Measurements from ENCODE around the gene CUL9.

CUL9 gene

GRCh38 chr6:43186019-43186418 lies 4.0 kb downstream of the CUL9 start:
- Histone ChIP-seq H3K4me1 (ENCODE audit: insufficient read depth, low read length, severe bottlenecking) (peaks cover 21% of the 10 kb centered on the region), H3K79me2 (ENCODE audit: insufficient read depth, low read length) (no peaks in the 10 kb centered on the region), H3K27ac (ENCODE audit: low read depth, low read length, poor library complexity, severe bottlenecking) (no peak overlapping the region), H4K20me1 (ENCODE audit: insufficient read depth, low read length) (no peaks in the 10 kb centered on the region), H3F3A (ENCODE audit: insufficient read depth, low read length) (no peaks in the 10 kb centered on the region; the same call in 1 of the 2 replicates), H3K9ac (ENCODE audit: low read length) (no peak overlapping the region), H3K27me3 (ENCODE audit: insufficient read depth, low read length) (no peaks in the 10 kb centered on the region), H3K4me2 (ENCODE audit: low read length) (no peak overlapping the region), H3K9me3 (ENCODE audit: low read length) (no peaks in the 10 kb centered on the region), H2AFZ (ENCODE audit: low read length) (no peak overlapping the region), H3K4me3 (ENCODE audit: low read depth, low read length, poor library complexity, severe bottlenecking) (no peak overlapping the region), H3K36me3 (ENCODE audit: insufficient read depth, low read length) (peaks cover 37% of the 10 kb centered on the region), H3K9me2 (ENCODE audit: low read depth, low read length) (no peaks in the 10 kb centered on the region)
- TF ChIP-seq EZH2 (IDR thresholded peaks at IDR 0.05; ENCODE audit: borderline replicate concordance, low read length): no peak
- TF ChIP-seq, protein P1, sequence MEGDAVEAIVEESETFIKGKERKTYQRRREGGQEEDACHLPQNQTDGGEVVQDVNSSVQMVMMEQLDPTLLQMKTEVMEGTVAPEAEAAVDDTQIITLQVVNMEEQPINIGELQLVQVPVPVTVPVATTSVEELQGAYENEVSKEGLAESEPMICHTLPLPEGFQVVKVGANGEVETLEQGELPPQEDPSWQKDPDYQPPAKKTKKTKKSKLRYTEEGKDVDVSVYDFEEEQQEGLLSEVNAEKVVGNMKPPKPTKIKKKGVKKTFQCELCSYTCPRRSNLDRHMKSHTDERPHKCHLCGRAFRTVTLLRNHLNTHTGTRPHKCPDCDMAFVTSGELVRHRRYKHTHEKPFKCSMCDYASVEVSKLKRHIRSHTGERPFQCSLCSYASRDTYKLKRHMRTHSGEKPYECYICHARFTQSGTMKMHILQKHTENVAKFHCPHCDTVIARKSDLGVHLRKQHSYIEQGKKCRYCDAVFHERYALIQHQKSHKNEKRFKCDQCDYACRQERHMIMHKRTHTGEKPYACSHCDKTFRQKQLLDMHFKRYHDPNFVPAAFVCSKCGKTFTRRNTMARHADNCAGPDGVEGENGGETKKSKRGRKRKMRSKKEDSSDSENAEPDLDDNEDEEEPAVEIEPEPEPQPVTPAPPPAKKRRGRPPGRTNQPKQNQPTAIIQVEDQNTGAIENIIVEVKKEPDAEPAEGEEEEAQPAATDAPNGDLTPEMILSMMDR (IDR thresholded peaks at IDR 0.05; ENCODE audit: low read length): no peak

DNA sequence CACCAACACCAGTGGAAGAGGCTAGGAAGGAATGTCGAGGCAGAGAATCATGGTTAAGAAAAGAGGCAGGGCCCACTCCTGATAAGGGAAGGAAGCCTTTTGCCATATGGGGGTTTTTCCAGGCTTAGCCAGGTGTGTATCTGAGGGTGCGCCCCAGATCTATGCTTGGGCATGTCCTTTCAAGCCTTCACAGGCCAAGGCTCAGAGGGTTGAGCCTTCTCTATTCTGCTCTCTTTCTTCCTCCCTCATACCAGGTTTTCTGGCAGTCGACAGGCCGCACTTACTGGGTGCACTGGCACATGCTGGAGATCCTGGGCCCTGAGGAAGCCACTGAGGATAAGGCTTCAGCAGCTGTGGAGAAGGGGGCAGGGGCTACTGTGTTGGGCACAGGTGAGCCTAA lies 4.7 kb downstream of the CUL9 start:
- H4K20me1 ChIP-seq (ENCODE audit: insufficient read depth, low read length): no peaks in the 10 kb centered on the region
- no peaks in the 10 kb centered on the region for H3K79me2 ChIP-seq (ENCODE audit: insufficient read depth, low read length)
- TF ChIP-seq, protein P1 (IDR thresholded peaks at IDR 0.05; ENCODE audit: low read length): no peak
- TF ChIP-seq EZH2 (IDR thresholded peaks at IDR 0.05; ENCODE audit: borderline replicate concordance, low read length): no peak
- peaks cover 36% of the 10 kb centered on the region for H3K36me3 ChIP-seq (ENCODE audit: insufficient read depth, low read length)
- no peak overlapping the region for H2AFZ ChIP-seq (ENCODE audit: low read length)
- no peak overlapping the region for H3K4me2 ChIP-seq (ENCODE audit: low read length)
- no peaks in the 10 kb centered on the region for H3K27me3 ChIP-seq (ENCODE audit: insufficient read depth, low read length)
- no peaks in the 10 kb centered on the region for H3K9me2 ChIP-seq (ENCODE audit: low read depth, low read length)
- H3K9ac ChIP-seq (ENCODE audit: low read length): no peak overlapping the region
- H3K4me3 ChIP-seq (ENCODE audit: low read depth, low read length, poor library complexity, severe bottlenecking): no peak overlapping the region
- H3K27ac ChIP-seq (ENCODE audit: low read depth, low read length, poor library complexity, severe bottlenecking): no peak overlapping the region
- peaks cover 14% of the 10 kb centered on the region for H3K4me1 ChIP-seq (ENCODE audit: insufficient read depth, low read length, severe bottlenecking)
- H3K9me3 ChIP-seq (ENCODE audit: low read length): no peaks in the 10 kb centered on the region
- no peaks in the 10 kb centered on the region for H3F3A ChIP-seq (ENCODE audit: insufficient read depth, low read length)

GRCh38 chr6:43187821-43188220 lies 5.8 kb downstream of the CUL9 start:
- H3K27me3 ChIP-seq (ENCODE audit: insufficient read depth, low read length): no peaks in the 10 kb centered on the region
- H3F3A ChIP-seq (ENCODE audit: insufficient read depth, low read length): no peaks in the 10 kb centered on the region
- H3K4me2 ChIP-seq (ENCODE audit: low read length): no peak overlapping the region
- no peak for TF ChIP-seq EZH2 (IDR thresholded peaks at IDR 0.05; ENCODE audit: borderline replicate concordance, low read length)
- TF ChIP-seq, protein P1 (IDR thresholded peaks at IDR 0.05; ENCODE audit: low read length): no peak
- H3K4me1 ChIP-seq (ENCODE audit: insufficient read depth, low read length, severe bottlenecking): peaks cover 7% of the 10 kb centered on the region
- H3K9ac ChIP-seq (ENCODE audit: low read length): no peak overlapping the region
- H3K79me2 ChIP-seq (ENCODE audit: insufficient read depth, low read length): no peaks in the 10 kb centered on the region
- H4K20me1 ChIP-seq (ENCODE audit: insufficient read depth, low read length): no peaks in the 10 kb centered on the region
- H3K36me3 ChIP-seq (ENCODE audit: insufficient read depth, low read length): peaks cover 40% of the 10 kb centered on the region
- H3K9me3 ChIP-seq (ENCODE audit: low read length): no peaks in the 10 kb centered on the region
- H2AFZ ChIP-seq (ENCODE audit: low read length): no peak overlapping the region
- no peak overlapping the region for H3K27ac ChIP-seq (ENCODE audit: low read depth, low read length, poor library complexity, severe bottlenecking)
- no peaks in the 10 kb centered on the region for H3K9me2 ChIP-seq (ENCODE audit: low read depth, low read length)
- no peak overlapping the region for H3K4me3 ChIP-seq (ENCODE audit: low read depth, low read length, poor library complexity, severe bottlenecking)
